ENCODE results near the gene EBF4.
"Not testable (repeated sequence)": the region's sequence is repeated elsewhere in the genome, so short reads cannot be mapped to it uniquely, and the experiment has no call there.

The EBF4 gene

GRCh38 chr20:2805689-2806350 lies 113.2 kb downstream of the EBF4 start:
- TF ChIP-seq CTCF (IDR thresholded peaks at IDR 0.05; ENCODE audit: low read depth, low read length), result no peak
- DNase-seq (ENCODE audit: extremely low read depth, low read depth), result no peak

GRCh38 chr20:2806351-2806701 lies 113.7 kb downstream of the EBF4 start:
- DNase-seq (ENCODE audit: extremely low read depth, low read depth), result no peak
- no peak for TF ChIP-seq CTCF (IDR thresholded peaks at IDR 0.05; ENCODE audit: low read depth, low read length)

GRCh38 chr20:2807019-2807418 lies 114.4 kb downstream of the EBF4 start:
- DNase-seq (ENCODE audit: extremely low read depth, low read depth), result no peak
- TF ChIP-seq CTCF (IDR thresholded peaks at IDR 0.05; ENCODE audit: low read depth, low read length), result no peak

- DNase-seq (ENCODE audit: extremely low read depth, low read depth), result not testable (repeated sequence)
Observed at GRCh38 chr20:2807929-2808328, 115.3 kb downstream of the EBF4 start.

- TF ChIP-seq CTCF (IDR thresholded peaks at IDR 0.05; ENCODE audit: low read depth, low read length), result no peak
- DNase-seq (ENCODE audit: extremely low read depth, low read depth), result no peak
Observed at GRCh38 chr20:2809690-2810089, 117.1 kb downstream of the EBF4 start.
